H9 (cell line): ENCODE measurements around the gene CEMIP. TPM values are rescaled to one million over a fixed set of nuclear protein-coding genes. Genes with fewer than 3 reads are reported as not detected.

ENCODE experiments used
- DNase-seq: peaks from one replicate; pipeline ENCODE4 v3.0.0-alpha.2; 2017
- H2AFZ ChIP-seq: one replicate; pipeline ENCODE4 v1.6.1; 2013; ENCODE audit warnings: mild to moderate bottlenecking, low read length, control low read depth, moderate library complexity
- H2AK5ac ChIP-seq: 2 replicates; pipeline ENCODE4 v1.6.1; 2013; ENCODE audit warnings: low read length, control low read depth, mixed read lengths; ENCODE audit not compliant: insufficient read length
- H2BK120ac ChIP-seq: one replicate; pipeline ENCODE4 v1.6.1; 2013; ENCODE audit warnings: low read depth, mild to moderate bottlenecking, low read length, control low read depth, inconsistent platforms; ENCODE audit not compliant: poor library complexity, severe bottlenecking
- H2BK12ac ChIP-seq: 2 replicates; pipeline ENCODE4 v1.6.1; 2013; ENCODE audit warnings: low read length, control low read depth, mixed read lengths, low read depth; ENCODE audit not compliant: insufficient read length
- H2BK15ac ChIP-seq: 2 replicates; pipeline ENCODE4 v1.6.1; 2013; ENCODE audit warnings: low read depth, low read length, control low read depth
- H2BK20ac ChIP-seq: one replicate; pipeline ENCODE4 v1.6.1; 2013; ENCODE audit warnings: low read depth, mild to moderate bottlenecking, low read length, control low read depth, inconsistent platforms; ENCODE audit not compliant: poor library complexity, severe bottlenecking
- H2BK5ac ChIP-seq: 2 replicates; pipeline ENCODE4 v1.6.1; 2013; ENCODE audit warnings: low read length, control low read depth, mixed read lengths; ENCODE audit not compliant: insufficient read length
- H3K14ac ChIP-seq: 2 replicates; pipeline ENCODE4 v1.6.1; 2013; ENCODE audit warnings: low read length, control low read depth; ENCODE audit not compliant: insufficient read depth
- H3K18ac ChIP-seq: 2 replicates; pipeline ENCODE4 v1.6.1; 2013; ENCODE audit warnings: low read depth, mild to moderate bottlenecking, mixed read lengths, low read length, control low read depth; ENCODE audit not compliant: insufficient read length
- H3K23ac ChIP-seq: 2 replicates; pipeline ENCODE4 v1.6.1; 2013; ENCODE audit warnings: low read length, control low read depth, mixed read lengths, low read depth; ENCODE audit not compliant: insufficient read length
- H3K23me2 ChIP-seq: 2 replicates; pipeline ENCODE4 v1.6.1; 2013; ENCODE audit warnings: low read depth, mild to moderate bottlenecking, mixed read lengths, low read length, control low read depth; ENCODE audit not compliant: insufficient read length, poor library complexity, severe bottlenecking
- H3K27ac ChIP-seq: 2 replicates; pipeline ENCODE4 v1.5.1; 2013; ENCODE audit warnings: low read length, control low read depth, mixed read lengths, low read depth; ENCODE audit not compliant: insufficient read length
- H3K27me3 ChIP-seq: 2 replicates; pipeline ENCODE4 v1.6.1; 2013; ENCODE audit warnings: low read length, control low read depth, inconsistent platforms; ENCODE audit not compliant: insufficient read depth
- H3K4ac ChIP-seq: 2 replicates; pipeline ENCODE4 v1.6.1; 2013; ENCODE audit warnings: low read depth, mild to moderate bottlenecking, control low read depth, inconsistent platforms, low read length, moderate library complexity
- H3K4me1 ChIP-seq: 2 replicates; pipeline ENCODE4 v1.6.1; 2013; ENCODE audit warnings: low read length, control low read depth, inconsistent platforms; ENCODE audit not compliant: insufficient read depth
- H3K4me2 ChIP-seq: 2 replicates; pipeline ENCODE4 v1.6.1; 2013; ENCODE audit warnings: low read length, control low read depth, mixed read lengths; ENCODE audit not compliant: insufficient read length, insufficient read depth
- H3K56ac ChIP-seq: 2 replicates; pipeline ENCODE4 v1.6.1; 2013; ENCODE audit warnings: low read depth, mild to moderate bottlenecking, mixed read lengths, low read length, control low read depth; ENCODE audit not compliant: insufficient read length
- H3K79me1 ChIP-seq: 2 replicates; pipeline ENCODE4 v1.6.1; 2013; ENCODE audit warnings: low read depth, mild to moderate bottlenecking, moderate library complexity, low read length, control low read depth, inconsistent platforms; ENCODE audit not compliant: insufficient read depth, poor library complexity, severe bottlenecking
- H3K79me2 ChIP-seq: 2 replicates; pipeline ENCODE4 v1.6.1; 2013; ENCODE audit warnings: low read length, control low read depth, inconsistent platforms; ENCODE audit not compliant: insufficient read depth
- H3K9ac ChIP-seq: 2 replicates; pipeline ENCODE4 v1.6.1; 2013; ENCODE audit warnings: low read length, control low read depth, mixed read lengths; ENCODE audit not compliant: insufficient read length; ENCODE audit errors: extremely low read depth
- H3K9me3 ChIP-seq: one replicate; pipeline ENCODE4 v1.6.1; 2013; ENCODE audit warnings: low read depth, low read length, inconsistent platforms; ENCODE audit not compliant: control insufficient read depth
- H3T11ph ChIP-seq: one replicate; pipeline ENCODE4 v1.6.1; 2013; ENCODE audit warnings: mild to moderate bottlenecking, low read length, control low read depth, inconsistent platforms
- H4K20me1 ChIP-seq: one replicate; pipeline ENCODE4 v1.6.1; 2013; ENCODE audit not compliant: control insufficient read depth, insufficient read length, insufficient read depth
- H4K5ac ChIP-seq: 2 replicates; pipeline ENCODE4 v1.6.1; 2013; ENCODE audit warnings: low read depth, mild to moderate bottlenecking, mixed read lengths, low read length, control low read depth; ENCODE audit not compliant: insufficient read length
- H4K8ac ChIP-seq: replicated peaks from 2 replicates; pipeline ENCODE4 v1.6.1; 2013; ENCODE audit warnings: low read length, control low read depth, mixed read lengths, low read depth; ENCODE audit not compliant: insufficient read length
- H4K91ac ChIP-seq: 2 replicates; pipeline ENCODE4 v1.6.1; 2013; ENCODE audit warnings: low read depth, mild to moderate bottlenecking, moderate library complexity, mixed read lengths, low read length, control low read depth; ENCODE audit not compliant: insufficient read length
- H3K27ac Mint-ChIP-seq, 3 experiments: 2 replicates in 2 of 3; 3 replicates in 1 of 3; pipeline ENCODE4 v1.8.0; 2020 to 2021; ENCODE audit warnings: mixed read lengths in 3 of 3, mild to moderate bottlenecking in 1 of 3, moderate library complexity in 1 of 3
- H3K27me3 Mint-ChIP-seq: 2 replicates; pipeline ENCODE4 v1.8.0; 2021; ENCODE audit warnings: low read depth, mild to moderate bottlenecking, moderate library complexity, mixed read lengths
- H3K36me3 Mint-ChIP-seq, 3 experiments: 2 replicates in 2 of 3; 3 replicates in 1 of 3; pipeline ENCODE4 v1.8.0; 2020 to 2021; ENCODE audit warnings: low read depth in 3 of 3, mixed read lengths in 3 of 3; ENCODE audit not compliant: insufficient read depth in 1 of 3
- H3K4me1 Mint-ChIP-seq, 2 experiments: 2 replicates each; pipeline ENCODE4 v1.8.0; 2020; ENCODE audit warnings: mixed read lengths in 2 of 2
- H3K4me3 Mint-ChIP-seq, 2 experiments: 2 replicates in 1 of 2; 3 replicates in 1 of 2; pipeline ENCODE4 v1.8.0; 2020 to 2021; ENCODE audit warnings: mild to moderate bottlenecking in 2 of 2, mixed read lengths in 2 of 2, moderate library complexity in 1 of 2
- H3K9me3 Mint-ChIP-seq, 2 experiments: 2 replicates in 1 of 2; 3 replicates in 1 of 2; pipeline ENCODE4 v1.8.0; 2020; ENCODE audit warnings: mild to moderate bottlenecking in 2 of 2, mixed read lengths in 2 of 2, moderate library complexity in 1 of 2
- WGBS: extraction: QIAGEN DNeasy Blood & Tissue Kit; methylation state at CpG from one replicate; pipeline ENCODE4 v1.1.7; 2013; ENCODE audit warnings: missing lambda C conversion rate, low lambda C conversion rate, mixed read lengths; ENCODE audit not compliant: insufficient read length; ENCODE audit errors: extremely low coverage; 5-methylcytosine and 5-hydroxymethylcytosine counted together
- total RNA-seq: library from RNA; stranded (reverse); gene quantifications from 2 replicates; pipeline ENCODE4 v1.2.1, GENCODE V29; 2021
- TF ChIP-seq, protein P1 (sequence below): fragments of 200-600 bp; sonication (generic); conservative IDR thresholded peaks from 3 replicates; pipeline ENCODE4 v1.8.0; 2021; ENCODE audit warnings: antibody characterized with exemption, mild to moderate bottlenecking

Gene CEMIP
- total RNA-seq, 1 experiment from 2014 or later, result 0.09 TPM

DNA sequence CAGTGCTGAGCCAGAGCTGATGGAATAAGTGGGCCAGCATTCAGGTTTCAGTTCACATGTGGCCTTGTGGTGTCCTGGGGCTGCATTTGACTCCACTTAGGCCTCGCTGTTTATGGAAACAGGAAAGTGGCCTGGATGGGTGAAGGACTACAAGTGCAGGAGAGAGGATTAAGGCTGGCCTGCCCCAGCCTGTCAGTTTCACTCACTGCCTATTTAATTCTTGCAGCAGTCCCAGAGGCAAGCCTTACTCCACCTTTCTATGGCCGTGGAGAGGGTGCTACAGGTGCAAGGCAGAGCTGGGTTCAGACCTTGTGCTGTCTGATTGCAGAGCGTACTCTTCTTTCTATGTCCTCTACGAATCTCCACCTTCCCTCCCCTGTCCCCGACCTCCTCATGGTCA lies 46.4 kb upstream of the CEMIP start:
- no peak overlapping the region for H3K4me3 Mint-ChIP-seq
- H3K23me2 ChIP-seq, result no peaks in the 10 kb centered on the region
- no peaks in the 10 kb centered on the region for H3K79me1 ChIP-seq
- no peak overlapping the region for H3K4me2 ChIP-seq
- no peak overlapping the region for H3K4ac ChIP-seq
- peaks cover 13 to 24% of the 10 kb centered on the region in 2 experiments for H3K4me1 Mint-ChIP-seq
- TF ChIP-seq, protein P1, sequence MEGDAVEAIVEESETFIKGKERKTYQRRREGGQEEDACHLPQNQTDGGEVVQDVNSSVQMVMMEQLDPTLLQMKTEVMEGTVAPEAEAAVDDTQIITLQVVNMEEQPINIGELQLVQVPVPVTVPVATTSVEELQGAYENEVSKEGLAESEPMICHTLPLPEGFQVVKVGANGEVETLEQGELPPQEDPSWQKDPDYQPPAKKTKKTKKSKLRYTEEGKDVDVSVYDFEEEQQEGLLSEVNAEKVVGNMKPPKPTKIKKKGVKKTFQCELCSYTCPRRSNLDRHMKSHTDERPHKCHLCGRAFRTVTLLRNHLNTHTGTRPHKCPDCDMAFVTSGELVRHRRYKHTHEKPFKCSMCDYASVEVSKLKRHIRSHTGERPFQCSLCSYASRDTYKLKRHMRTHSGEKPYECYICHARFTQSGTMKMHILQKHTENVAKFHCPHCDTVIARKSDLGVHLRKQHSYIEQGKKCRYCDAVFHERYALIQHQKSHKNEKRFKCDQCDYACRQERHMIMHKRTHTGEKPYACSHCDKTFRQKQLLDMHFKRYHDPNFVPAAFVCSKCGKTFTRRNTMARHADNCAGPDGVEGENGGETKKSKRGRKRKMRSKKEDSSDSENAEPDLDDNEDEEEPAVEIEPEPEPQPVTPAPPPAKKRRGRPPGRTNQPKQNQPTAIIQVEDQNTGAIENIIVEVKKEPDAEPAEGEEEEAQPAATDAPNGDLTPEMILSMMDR, result no peak
- H2BK5ac ChIP-seq, result no peak overlapping the region
- H2BK20ac ChIP-seq, result no peak overlapping the region
- no peak for DNase-seq
- no peak overlapping the region for H3K23ac ChIP-seq
- no peak overlapping the region for H3K9ac ChIP-seq
- no CpG with 5 or more reads among the region's 5 CpGs for WGBS
- H3K27me3 ChIP-seq, result no peaks in the 10 kb centered on the region
- no peak overlapping the region for H2BK15ac ChIP-seq
- H4K91ac ChIP-seq, result no peak overlapping the region
- H3K79me2 ChIP-seq, result no peaks in the 10 kb centered on the region
- no peaks in the 10 kb centered on the region for H4K20me1 ChIP-seq
- no peak overlapping the region for H2BK12ac ChIP-seq
- no peak overlapping the region for H3K14ac ChIP-seq
- no peak overlapping the region for H3K27ac Mint-ChIP-seq
- no peak overlapping the region for H3T11ph ChIP-seq
- no peaks in the 10 kb centered on the region; a peak in 1 of 5 replicates for H3K9me3 Mint-ChIP-seq
- H3K4me1 ChIP-seq, result no peaks in the 10 kb centered on the region
- peaks cover 0 to 1% (median 0%) of the 10 kb centered on the region in 3 experiments; a peak in 2 of 7 replicates for H3K36me3 Mint-ChIP-seq
- H3K27ac ChIP-seq, result no peak overlapping the region
- no peaks in the 10 kb centered on the region for H3K27me3 Mint-ChIP-seq
- H2BK120ac ChIP-seq, result no peak overlapping the region
- no peak overlapping the region for H2AK5ac ChIP-seq
- no peaks in the 10 kb centered on the region for H3K9me3 ChIP-seq
- H4K5ac ChIP-seq, result no peak overlapping the region
- H3K18ac ChIP-seq, result no peak overlapping the region
- H3K56ac ChIP-seq, result no peak overlapping the region
- no peak overlapping the region for H2AFZ ChIP-seq
- H4K8ac ChIP-seq, result no peak overlapping the region
